ENCODE measurements around the gene WAPL.

GRCh38 chr10:86472061-86472460, 49.5 kb downstream of the WAPL start:
- TF ChIP-seq NR1H2 (CRISPR knock-in tag; IDR thresholded peaks at IDR 0.05) (no peak), CTCF (IDR thresholded peaks at IDR 0.05) (no peak), MXD4 (CRISPR knock-in tag; IDR thresholded peaks at IDR 0.05; ENCODE audit: borderline replicate concordance) (no peak)

Data from WTC11 (cell line).